Stimulated activated CD4-positive, alpha-beta T cell treated with anti-CD3 and anti-CD28 coated beads, Interleukin-12 subunit alpha, Interleukin-12 subunit beta, amount 100 ng/mL, for 24 hours (primary cell): ENCODE data around the gene GALNT12.
A peak's percentile ranks its signal among the peaks of the same experiment; 100 is the strongest.

Experiments used
- DNase-seq, 2 experiments: peaks; one replicate each; pipeline ENCODE4 v3.0.0-alpha.2; 2020; ENCODE audit warnings: low read depth in 2 of 2

GALNT12 gene, protein sequence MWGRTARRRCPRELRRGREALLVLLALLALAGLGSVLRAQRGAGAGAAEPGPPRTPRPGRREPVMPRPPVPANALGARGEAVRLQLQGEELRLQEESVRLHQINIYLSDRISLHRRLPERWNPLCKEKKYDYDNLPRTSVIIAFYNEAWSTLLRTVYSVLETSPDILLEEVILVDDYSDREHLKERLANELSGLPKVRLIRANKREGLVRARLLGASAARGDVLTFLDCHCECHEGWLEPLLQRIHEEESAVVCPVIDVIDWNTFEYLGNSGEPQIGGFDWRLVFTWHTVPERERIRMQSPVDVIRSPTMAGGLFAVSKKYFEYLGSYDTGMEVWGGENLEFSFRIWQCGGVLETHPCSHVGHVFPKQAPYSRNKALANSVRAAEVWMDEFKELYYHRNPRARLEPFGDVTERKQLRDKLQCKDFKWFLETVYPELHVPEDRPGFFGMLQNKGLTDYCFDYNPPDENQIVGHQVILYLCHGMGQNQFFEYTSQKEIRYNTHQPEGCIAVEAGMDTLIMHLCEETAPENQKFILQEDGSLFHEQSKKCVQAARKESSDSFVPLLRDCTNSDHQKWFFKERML

DNA sequence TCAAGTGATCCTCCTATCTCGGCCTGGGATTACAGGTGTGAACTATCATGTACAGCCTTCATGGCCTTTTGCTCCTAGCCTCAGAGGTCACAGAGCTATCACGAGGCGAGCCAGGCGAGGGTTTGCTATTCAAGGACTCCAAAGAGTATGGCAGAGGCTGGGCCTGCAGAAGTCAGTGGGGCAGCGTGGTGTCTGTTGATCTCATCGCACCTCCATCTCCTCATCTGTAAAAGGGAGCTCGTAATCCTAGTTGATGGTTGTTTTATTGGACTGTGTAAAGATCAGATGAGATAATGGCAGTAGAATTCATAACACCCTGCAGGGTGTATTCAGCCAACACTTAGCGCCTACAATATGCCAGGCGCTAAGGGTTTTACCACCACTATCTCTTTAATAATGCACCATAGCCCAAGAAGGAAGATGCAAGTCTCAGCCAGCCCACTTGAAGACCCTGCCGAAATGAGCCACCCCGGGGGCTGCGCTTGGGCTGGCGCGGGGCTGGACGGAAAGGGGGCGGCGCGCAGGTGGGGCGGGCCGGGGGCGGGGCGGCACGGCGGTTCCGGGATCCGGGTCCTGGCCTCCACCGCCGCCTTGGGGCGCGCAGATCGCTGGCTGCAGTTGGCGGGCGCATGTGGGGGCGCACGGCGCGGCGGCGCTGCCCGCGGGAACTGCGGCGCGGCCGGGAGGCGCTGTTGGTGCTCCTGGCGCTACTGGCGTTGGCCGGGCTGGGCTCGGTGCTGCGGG lies at the start of gene GALNT12:
GALNT12 (plus strand) TSS at position 601 of the 744 bp plus-strand sequence; CDS start at position 630, 29 bp downstream.
- peak in 1 of 2 experiments; percentile 48 for DNase-seq

DNA sequence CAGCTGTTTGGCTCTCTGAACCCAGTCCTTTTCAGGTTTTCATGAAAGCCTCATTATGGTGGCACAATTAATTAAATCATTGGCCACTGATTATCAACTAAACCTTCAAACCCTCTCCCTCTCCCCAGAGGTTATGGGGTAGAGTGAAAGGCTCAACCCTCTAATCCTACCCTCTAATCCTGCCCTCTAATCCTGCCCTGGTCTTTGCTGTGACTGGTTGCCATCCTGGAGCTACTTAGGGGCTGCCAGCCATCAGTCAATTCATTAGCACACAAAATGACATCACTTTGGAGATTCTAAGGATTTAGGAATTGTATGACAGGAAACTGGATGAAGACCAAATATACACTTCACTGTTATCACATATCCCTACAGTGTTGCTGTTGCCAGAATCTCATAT lies 47.2 kb upstream of the GALNT12 start:
- DNase-seq, result no peak

DNA sequence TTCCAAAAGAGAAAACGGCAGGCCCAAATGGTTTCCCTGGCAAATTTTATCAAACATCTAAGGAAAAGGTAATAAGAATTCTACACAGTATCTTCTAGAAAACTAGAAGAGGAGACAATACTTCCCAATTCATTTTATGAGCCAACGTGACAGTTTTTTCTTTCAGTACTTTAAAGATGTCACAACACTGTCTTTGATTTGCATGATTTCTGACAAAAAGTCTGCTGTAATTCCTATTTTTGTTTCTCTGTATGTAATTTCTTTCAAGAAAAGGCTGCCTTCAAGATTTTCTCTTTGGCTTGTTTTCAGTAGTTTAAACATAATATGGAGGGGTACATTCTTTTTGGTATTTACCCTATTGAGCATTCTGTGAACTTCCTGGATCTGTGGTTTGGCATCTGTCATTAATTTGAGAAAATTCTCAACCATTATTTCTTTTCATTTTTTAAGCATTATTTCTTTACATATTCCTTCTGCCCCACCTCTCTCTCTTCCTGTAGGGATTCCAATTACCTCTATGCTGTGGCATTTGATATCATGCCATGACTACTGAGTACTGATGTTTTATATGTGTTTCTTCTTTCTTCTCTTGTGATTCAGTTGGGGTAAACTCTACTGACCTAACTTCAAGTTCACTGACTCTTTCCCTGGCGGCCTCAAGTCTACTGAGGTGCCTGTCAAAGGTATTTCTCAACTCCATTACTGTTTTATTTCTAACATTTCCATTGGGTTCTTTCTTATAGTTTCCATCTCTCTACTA lies 43.3 kb upstream of the GALNT12 start:
- no peak for DNase-seq

- DNase-seq, result no peak
Observed at GRCh38 chr9:98765256-98765655, 42.2 kb upstream of the GALNT12 start.

GRCh38 chr9:98766586-98766985 lies 40.9 kb upstream of the GALNT12 start:
- DNase-seq, result no peak

DNA sequence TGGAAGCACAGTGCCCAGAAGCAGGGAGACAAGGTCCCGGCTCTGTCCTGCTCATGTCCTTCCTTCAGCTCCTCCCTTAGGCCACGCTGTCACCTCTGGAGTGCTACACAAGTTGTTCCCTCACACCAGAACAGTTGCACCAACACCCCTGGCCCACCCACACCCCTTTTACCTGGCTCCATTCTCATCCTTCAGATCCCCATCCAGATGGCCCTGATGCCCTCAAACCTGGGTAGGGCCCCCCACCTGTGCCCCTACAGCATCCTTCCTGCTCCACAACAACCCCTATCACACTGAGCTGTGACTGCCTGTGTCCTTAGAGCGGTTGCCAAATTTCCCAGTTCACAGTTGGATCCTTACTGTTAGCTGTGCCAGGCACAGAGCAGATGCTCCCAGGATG lies 40.3 kb upstream of the GALNT12 start:
- DNase-seq, result no peak

DNA sequence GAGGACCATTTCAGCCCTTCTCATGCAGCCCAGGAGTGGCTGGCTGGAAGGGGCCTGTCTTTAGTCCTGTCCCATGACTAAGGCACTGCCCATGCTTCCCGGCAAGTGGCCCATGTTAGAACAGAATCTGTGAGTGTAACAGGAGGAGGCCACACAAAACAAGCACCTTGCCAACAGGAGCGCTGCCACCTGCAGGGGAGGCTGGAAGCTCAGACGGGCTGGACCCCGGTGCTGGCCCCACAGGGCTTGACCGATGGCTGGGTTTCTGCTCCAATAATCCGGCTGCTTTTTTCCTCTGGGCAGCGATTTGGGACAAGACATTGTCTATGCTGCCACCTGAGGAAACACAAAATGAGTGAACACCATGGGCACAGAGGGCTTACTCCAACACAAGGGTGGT lies 39.6 kb upstream of the GALNT12 start:
- no peak for DNase-seq

DNA sequence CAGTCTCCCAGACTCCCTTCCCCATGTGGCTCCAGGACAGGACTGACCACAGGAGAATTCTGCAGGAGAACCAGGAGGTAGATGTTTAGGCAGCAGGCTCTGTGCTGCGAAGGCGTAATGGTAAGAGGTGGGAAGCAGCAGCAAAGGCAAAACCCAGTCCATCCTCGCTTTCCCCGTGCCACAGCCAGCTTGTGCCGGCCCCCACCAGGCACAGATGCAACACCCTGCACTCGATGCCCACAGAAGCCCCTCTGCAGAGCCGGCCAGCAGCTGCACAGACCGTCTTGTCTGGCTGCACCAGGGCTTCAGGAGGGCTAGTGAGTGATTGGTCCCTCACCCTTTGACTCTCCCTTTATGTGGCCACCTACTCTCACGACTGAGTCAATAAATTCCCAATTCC lies 39.1 kb upstream of the GALNT12 start:
- no peak for DNase-seq

GRCh38 chr9:98770717-98771116 lies 36.8 kb upstream of the GALNT12 start:
- no peak for DNase-seq

- DNase-seq, result no peak
Observed at GRCh38 chr9:98771209-98771874, 36.1 kb upstream of the GALNT12 start.

DNA sequence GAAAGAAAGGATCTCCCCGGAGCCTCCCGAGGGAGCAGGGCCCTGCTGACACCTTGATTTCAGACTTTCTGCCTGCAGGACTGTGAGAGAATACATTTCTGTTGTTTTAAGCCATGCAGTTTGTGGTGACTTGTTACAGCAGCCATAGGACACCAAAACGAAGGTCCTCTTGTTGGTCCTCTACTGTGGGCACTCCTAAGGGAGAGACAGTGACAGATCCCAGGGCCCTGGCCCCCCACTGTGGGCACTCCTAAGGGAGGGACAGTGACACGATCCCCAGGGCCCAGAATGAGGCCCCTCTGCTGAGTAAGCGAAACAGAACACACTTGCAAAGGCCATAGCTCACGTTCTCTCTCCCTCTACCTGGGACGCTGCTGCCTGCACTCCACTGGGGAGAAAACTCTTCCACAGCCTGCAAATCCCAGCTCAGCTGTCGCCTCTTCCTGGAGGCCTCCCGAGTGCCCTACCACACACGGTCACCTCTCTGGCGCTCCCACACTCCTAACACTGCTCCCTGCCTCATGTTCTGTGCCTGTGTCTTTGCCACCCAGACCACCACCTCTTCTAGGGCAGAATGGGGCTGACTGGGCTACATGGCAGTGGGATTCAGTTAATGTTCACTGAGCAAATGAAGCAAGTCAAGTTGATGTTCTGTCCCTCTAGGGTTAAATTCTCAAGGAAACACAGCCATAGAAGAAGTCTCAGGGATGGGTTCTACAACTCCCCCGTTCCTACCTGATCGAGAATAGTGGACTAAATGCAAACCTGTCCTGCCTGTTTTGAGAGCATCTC lies 34.9 kb upstream of the GALNT12 start:
- no peak for DNase-seq

DNA sequence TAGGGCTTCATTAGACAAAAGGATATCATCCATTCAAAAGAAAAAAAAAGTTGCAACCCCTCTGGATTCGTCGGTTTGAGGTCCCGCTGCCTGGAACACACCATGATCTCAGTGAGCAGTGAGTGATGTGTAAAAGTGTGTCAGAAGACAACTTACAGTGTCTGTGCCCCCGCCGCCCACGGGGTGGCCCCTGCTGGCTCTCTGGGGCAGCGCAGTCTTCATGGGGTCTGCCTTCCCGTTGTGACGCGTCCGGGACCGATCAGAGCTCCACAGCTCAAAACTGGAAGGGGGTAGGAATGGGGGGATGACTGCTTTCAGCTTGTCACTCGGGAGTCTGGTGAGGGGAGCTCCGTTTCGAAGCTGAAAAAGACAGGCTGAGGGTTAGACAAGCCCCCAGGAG lies 33.7 kb upstream of the GALNT12 start:
- DNase-seq, result no peak

DNA sequence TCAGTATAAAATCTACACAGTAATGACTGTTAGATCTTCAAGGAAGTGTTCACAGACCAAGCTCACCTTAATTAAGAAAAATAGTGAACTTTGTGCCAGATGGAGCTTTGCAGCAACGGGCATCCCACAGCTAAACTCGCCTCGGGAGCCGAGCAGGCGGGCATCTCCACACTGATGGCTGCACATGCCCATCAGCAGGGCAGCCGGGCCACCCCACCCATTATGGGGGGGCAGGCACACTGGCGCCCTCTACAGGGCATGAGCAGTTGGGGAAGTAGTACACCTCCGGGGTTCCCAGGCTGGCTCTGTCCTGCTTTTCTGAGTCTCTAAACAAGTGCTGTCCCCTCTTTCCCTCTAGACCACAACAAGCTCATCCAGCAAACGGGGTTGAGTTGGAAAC lies 32.7 kb upstream of the GALNT12 start:
- DNase-seq, result peak in 1 of 2 experiments; percentile 17

DNA sequence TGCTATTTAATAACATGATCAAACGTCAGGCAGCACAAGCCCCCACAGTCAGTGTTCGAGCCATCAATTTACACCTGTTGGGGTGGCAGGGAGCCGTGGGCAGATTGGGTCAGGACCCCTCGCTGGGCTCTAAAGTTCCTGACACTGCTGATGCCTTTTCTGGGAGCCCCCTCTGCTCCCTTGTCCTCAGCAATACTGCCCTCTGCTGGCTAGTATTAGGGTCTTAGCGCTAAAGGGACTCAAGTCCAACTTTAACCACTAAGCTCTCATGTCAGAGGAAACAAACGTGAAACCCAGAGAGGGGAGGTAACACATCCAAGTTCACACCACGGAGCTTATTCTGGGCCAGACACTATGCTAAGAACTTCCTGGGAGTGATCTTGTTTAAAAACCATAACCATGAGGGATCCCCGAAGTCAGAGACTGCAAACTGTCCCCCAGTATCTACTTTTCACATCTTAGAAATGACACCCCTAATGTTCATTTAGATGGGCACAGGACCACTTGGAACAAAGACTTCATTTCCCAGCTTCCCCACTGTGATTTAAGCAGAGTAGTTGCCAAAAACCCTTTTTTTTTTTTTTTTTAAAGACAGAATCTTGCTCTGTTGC lies 31.5 kb upstream of the GALNT12 start:
- peak in 1 of 2 experiments; percentile 6 for DNase-seq

DNA sequence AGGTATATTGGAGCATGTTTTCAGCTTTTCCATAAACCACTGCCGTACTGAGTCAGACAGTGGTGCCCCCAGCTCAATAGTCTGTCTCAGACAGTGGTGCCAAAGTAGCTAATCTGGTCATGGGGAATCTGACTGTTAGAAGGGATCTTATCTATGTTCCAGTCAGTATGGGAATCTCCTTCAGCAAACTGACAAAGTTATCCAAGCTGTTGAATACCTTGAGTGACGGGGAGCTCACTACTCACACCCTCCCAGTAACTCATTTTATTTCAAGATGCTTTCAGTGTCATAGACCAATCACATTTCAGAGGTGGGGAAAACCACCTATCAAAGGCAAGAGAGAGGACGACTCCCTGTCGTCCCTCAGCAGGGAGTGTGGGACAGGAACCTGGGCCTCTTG lies 29.9 kb upstream of the GALNT12 start:
- DNase-seq, result no peak

DNA sequence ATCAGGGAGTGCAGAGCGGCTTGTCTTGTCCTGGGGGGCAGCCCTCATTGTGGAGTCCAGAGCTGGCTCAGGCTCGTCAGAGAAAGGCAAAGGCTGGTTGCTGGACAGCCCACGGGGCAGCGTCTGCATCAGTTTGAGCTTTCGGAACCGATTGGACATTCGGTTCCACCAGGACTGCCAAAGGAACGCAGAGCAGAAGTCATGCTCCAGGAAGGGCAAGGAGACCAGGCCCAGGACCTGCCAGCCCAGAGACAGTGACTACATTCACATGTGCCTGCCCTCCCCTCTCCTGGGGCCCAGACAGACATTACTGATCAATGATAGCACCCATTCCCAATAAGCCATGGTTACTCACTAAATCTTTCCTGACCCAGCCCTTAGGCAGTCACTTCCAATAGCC lies 29.2 kb upstream of the GALNT12 start:
- no peak for DNase-seq

GRCh38 chr9:98778711-98779530 lies 28.5 kb upstream of the GALNT12 start:
- no peak for DNase-seq

GRCh38 chr9:98780059-98780749 lies 27.3 kb upstream of the GALNT12 start:
- no peak for DNase-seq
